ENCODE measurements around the gene NFATC1.

Gene NFATC1

DNA sequence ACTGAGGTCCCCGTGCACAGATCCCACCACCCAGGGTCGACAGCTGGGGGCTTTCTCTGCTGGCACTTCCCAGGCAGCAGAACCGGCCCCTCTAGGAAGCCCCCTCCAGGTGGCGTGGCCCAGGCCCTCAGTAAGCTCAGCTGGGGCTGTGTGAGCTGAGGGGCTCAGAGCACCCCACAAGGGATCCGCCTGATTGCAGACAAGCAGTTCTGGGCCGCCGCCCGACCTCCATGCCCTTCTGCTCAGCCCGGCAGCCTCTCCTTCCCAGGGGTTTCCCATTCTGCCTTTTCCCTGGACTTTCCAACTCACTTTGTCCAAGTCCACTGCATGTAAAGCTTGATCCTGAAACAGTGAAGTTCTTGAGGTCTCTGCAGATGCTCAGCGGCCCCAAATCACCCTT, 76.4 kb downstream of the NFATC1 start:
- Histone ChIP-seq H3K4me3 (replicated peaks; ENCODE audit: low read depth, low read length) (no peak overlapping the region), H3K27me3 (replicated peaks; ENCODE audit: control insufficient read depth, insufficient read depth, low read length) (no peaks in the 10 kb centered on the region), H3K36me3 (ENCODE audit: control insufficient read depth, insufficient read depth, low read length) (no peaks in the 10 kb centered on the region)
- no peak for DNase-seq (ENCODE audit: extremely low read depth, insufficient read length)
- TF ChIP-seq CTCF (IDR thresholded peaks at IDR 0.05; ENCODE audit: insufficient read depth, low read length, poor library complexity, severe bottlenecking), result no peak

GRCh38 chr18:79472946-79473345, 77.2 kb downstream of the NFATC1 start:
- Histone ChIP-seq H3K27me3 (replicated peaks; ENCODE audit: control insufficient read depth, insufficient read depth, low read length) (no peaks in the 10 kb centered on the region), H3K4me3 (replicated peaks; ENCODE audit: low read depth, low read length) (no peak overlapping the region)
- TF ChIP-seq CTCF (IDR thresholded peaks at IDR 0.05; ENCODE audit: insufficient read depth, low read length, poor library complexity, severe bottlenecking), result no peak

DNA sequence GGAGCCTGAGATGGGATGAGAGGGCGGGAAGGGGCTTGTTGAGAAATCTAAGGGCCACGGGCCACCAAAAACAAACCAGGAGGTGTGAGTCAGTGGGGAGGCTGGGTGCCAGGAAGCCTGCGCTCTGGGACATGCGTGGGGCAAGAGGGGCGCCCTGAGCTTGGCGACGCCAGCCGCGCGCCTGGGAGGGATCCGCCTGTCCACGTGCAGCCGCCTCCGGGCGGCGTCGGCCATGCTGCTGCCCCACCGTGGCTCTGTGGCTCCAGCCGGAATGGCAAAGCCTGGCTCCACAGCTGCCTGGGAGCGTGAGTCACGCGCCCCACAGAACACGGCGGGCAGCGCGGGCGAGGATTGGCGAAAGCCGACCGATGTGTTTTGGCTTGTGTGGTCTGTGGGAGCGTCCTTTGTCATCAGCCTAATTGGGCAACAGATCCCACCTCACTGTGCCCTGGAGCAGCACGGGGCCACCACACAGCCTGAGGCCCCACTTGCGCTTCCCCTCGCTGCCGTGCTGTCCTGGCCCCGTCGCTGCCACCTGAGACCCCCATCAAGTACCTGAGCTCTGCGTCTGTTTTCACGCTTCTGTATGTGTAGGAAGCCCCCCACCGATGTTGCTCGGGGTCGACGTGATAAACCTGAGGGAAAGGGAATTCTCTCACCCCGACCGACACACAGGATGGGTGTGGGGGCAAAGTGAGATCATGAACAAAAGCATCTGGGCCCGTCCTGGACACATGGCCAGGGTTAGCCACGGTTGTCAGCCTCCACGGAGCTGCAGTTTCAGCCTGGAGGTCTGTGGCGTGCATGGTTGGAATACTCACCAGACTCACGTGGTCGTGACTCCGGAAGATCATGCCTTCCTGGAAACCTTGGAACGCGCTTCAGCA, 80.5 kb downstream of the NFATC1 start:
- no peak for DNase-seq (ENCODE audit: extremely low read depth, insufficient read length)
- no peak for TF ChIP-seq CTCF (IDR thresholded peaks at IDR 0.05; ENCODE audit: insufficient read depth, low read length, poor library complexity, severe bottlenecking)
- no peaks in the 10 kb centered on the region for H3K36me3 ChIP-seq (ENCODE audit: control insufficient read depth, insufficient read depth, low read length)

More at GRCh38 chr18:79472946-79473345, 77.2 kb downstream of the NFATC1 start:
- DNase-seq (ENCODE audit: extremely low read depth, insufficient read length), result no peak
- no peaks in the 10 kb centered on the region for H3K36me3 ChIP-seq (ENCODE audit: control insufficient read depth, insufficient read depth, low read length)

DNA sequence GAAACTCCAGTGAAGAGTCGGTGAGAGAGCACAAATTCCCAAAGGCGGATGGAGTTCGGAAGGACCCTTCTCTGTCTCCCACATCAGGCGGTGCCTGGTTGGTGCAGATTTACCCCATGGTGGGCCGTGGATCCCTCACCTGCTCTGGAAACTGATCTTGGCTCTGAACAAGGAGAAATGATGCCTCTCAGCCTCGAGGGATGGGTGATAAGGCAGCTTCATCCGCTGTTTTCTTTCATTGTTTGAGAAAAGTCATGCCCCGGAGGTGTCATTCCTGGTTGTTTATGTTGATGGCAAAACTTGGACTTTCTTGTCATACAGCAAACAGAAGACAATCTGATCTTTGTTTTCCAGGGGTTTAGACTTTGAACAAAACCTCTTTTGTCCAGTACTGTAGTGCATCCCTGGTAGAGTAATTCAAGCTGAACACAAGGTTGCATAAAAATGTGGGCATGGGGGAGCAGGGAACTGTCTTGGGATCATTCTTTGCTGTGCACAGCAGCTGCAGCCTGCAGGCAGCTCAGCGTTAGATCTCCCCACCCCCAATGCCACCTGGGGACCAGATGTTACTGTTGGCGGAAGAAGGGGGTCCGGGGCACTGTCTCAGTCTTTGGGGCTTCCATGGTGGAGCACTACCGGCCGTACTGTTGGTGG, 81.3 kb downstream of the NFATC1 start:
- DNase-seq (ENCODE audit: extremely low read depth, insufficient read length), result no peak
- Histone ChIP-seq H3K27me3 (replicated peaks; ENCODE audit: control insufficient read depth, insufficient read depth, low read length) (no peaks in the 10 kb centered on the region), H3K36me3 (ENCODE audit: control insufficient read depth, insufficient read depth, low read length) (no peaks in the 10 kb centered on the region), H3K4me3 (replicated peaks; ENCODE audit: low read depth, low read length) (no peak overlapping the region)
- no peak for TF ChIP-seq CTCF (IDR thresholded peaks at IDR 0.05; ENCODE audit: insufficient read depth, low read length, poor library complexity, severe bottlenecking)

More for the DNA sequence above, 80.5 kb downstream of the NFATC1 start:
- Histone ChIP-seq H3K27me3 (replicated peaks; ENCODE audit: control insufficient read depth, insufficient read depth, low read length) (no peaks in the 10 kb centered on the region), H3K4me3 (replicated peaks; ENCODE audit: low read depth, low read length) (no peak overlapping the region)

DNA sequence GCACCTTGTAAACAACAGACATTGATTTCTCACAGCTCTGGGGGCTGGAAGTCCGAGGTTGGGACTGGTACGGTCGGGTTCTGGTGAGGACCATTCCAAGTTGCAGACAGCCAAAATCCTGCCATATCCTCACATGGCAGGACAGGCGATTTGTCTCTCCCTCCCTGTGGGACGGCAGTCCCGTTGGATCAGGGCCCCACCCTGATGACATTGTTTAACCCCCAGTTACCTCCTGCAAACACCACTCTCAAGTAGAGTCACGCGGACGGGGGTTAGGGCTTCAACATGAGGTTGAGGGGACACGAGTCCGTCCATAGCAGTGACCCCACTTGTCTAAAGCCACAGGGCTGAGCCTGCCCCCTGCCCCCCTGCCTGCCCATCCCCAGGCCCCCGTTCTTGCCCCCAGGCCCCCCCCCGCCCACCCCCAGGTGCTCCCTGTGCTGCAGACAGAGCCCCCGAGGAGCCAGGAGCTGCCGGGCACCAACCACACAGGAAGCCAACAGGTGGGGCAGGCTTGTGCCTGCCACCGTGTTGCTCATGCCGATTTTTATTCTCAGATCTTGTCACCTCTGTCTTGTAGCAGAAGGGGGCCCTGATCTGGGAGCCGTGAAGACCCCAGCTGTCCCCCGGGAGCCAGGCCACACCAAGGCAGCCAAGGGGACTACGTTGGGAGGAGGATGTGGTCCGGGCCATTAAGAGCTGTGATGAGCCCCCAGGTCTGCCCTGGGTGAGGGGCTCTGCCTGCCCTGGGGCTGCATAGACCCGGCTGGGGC, 82.2 kb downstream of the NFATC1 start:
- H3K36me3 ChIP-seq (ENCODE audit: control insufficient read depth, insufficient read depth, low read length), result no peaks in the 10 kb centered on the region
- DNase-seq (ENCODE audit: extremely low read depth, insufficient read length), result no peak
- no peak overlapping the region for H3K4me3 ChIP-seq (replicated peaks; ENCODE audit: low read depth, low read length)
- no peaks in the 10 kb centered on the region for H3K27me3 ChIP-seq (replicated peaks; ENCODE audit: control insufficient read depth, insufficient read depth, low read length)
- no peak for TF ChIP-seq CTCF (IDR thresholded peaks at IDR 0.05; ENCODE audit: insufficient read depth, low read length, poor library complexity, severe bottlenecking)

All from GM06990 (cell line).